WERI-Rb-1 (cell line): ENCODE results near the gene CTPS1.

Source experiments
- DNase-seq: peaks from one replicate; pipeline ENCODE4 v3.0.0-alpha.2; 2020
- H3K27ac ChIP-seq: fragments of 250-450 bp; sonication (Bioruptor Pico); 2 replicates; pipeline ENCODE4 v1.5.1; 2020; ENCODE audit warnings: mild to moderate bottlenecking, moderate library complexity
- H3K27me3 ChIP-seq: fragments of 250-450 bp; sonication (Bioruptor Pico); 2 replicates; pipeline ENCODE4 v1.5.1; 2021; ENCODE audit warnings: mild to moderate bottlenecking, low read depth, moderate library complexity; ENCODE audit not compliant: insufficient read depth, severe bottlenecking
- H3K36me3 ChIP-seq: fragments of 250-450 bp; sonication (Bioruptor Pico); 2 replicates; pipeline ENCODE4 v1.5.1; 2020; ENCODE audit warnings: mild to moderate bottlenecking, moderate library complexity
- H3K4me3 ChIP-seq: 2 replicates; pipeline ENCODE4 v1.5.1; 2011; ENCODE audit warnings: low read depth, mild to moderate bottlenecking, control low read depth, low read length
- H3K9me3 ChIP-seq: fragments of 250-450 bp; sonication (Bioruptor Pico); 2 replicates; pipeline ENCODE4 v1.5.1; 2021; ENCODE audit warnings: mild to moderate bottlenecking, moderate library complexity; ENCODE audit not compliant: severe bottlenecking
- TF ChIP-seq, protein P1 (sequence below): IDR thresholded peaks from 2 replicates; pipeline ENCODE4 v1.5.1; 2011; ENCODE audit warnings: low read depth, mild to moderate bottlenecking, control low read depth, inconsistent platforms, low read length

The CTPS1 gene

DNA sequence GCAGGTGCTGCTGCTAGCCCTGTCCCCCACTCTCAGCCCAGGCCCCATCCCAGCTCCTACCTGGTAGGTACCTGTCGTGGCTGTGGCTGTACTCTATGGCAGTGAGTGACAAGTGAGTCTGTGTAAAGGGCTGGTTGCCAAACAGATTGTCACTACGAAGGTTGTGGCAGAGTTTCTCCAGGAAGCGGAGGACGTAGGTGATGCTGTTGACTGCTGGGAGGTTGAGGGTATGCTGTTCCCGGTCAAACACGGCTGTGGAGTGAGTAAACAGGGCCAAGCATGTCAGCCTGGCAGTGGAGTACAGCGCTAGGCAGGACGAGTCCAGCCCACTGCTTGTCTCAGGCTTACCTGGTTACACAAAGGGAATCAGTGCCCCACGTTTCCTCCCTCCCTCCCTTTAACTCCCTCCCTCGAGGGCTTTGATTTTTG lies 66.9 kb downstream of the CTPS1 start:
- no peak for DNase-seq
- Histone ChIP-seq H3K9me3 (no peaks in the 10 kb centered on the region), H3K36me3 (peaks cover 78% of the 10 kb centered on the region), H3K27me3 (no peaks in the 10 kb centered on the region), H3K27ac (no peak overlapping the region), H3K4me3 (no peak overlapping the region)
- TF ChIP-seq, protein P1, sequence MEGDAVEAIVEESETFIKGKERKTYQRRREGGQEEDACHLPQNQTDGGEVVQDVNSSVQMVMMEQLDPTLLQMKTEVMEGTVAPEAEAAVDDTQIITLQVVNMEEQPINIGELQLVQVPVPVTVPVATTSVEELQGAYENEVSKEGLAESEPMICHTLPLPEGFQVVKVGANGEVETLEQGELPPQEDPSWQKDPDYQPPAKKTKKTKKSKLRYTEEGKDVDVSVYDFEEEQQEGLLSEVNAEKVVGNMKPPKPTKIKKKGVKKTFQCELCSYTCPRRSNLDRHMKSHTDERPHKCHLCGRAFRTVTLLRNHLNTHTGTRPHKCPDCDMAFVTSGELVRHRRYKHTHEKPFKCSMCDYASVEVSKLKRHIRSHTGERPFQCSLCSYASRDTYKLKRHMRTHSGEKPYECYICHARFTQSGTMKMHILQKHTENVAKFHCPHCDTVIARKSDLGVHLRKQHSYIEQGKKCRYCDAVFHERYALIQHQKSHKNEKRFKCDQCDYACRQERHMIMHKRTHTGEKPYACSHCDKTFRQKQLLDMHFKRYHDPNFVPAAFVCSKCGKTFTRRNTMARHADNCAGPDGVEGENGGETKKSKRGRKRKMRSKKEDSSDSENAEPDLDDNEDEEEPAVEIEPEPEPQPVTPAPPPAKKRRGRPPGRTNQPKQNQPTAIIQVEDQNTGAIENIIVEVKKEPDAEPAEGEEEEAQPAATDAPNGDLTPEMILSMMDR: no peak

DNA sequence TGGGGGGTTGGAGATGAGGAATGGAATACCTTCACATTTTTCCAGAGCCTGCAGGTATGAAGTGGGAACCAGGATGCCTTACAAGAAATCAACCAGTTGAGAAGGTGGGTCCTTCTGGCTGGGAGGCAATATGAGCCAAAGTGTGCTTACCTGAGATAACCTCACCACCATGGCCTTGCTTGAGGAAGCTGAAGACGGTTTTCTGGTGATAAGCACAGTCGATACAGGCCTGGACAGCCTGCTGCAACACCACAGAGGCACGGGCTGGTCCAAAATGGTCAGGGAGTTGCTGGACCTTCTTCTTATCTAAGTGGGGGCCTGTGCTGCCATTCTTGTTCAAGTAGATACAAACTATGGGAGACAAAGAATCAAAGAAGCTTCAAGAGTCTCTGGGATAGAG lies 69.0 kb downstream of the CTPS1 start:
- Histone ChIP-seq H3K36me3 (peaks cover 71% of the 10 kb centered on the region), H3K27ac (no peak overlapping the region), H3K9me3 (no peaks in the 10 kb centered on the region), H3K27me3 (no peaks in the 10 kb centered on the region), H3K4me3 (no peak overlapping the region)
- DNase-seq: no peak
- TF ChIP-seq, protein P1: no peak

DNA sequence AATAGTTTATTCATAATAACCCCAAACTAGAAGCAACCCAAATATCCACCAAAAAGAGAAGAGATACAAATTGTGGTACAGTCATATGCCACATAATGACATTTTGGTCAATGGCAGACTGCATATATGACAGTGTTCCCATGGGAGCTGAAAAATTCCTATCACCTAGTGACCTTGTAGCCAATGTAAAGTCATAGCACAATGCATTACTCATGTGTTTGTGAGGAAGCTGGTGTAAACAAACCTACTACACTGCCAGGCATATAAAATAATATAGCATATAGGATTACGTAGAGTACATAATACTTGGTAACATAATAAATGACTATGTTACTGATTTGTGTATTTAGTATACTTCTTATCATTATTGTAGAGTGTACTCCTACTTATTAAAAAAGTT lies 71.5 kb downstream of the CTPS1 start:
- Histone ChIP-seq H3K27me3 (no peaks in the 10 kb centered on the region), H3K36me3 (peaks cover 67% of the 10 kb centered on the region), H3K9me3 (no peaks in the 10 kb centered on the region), H3K4me3 (no peak overlapping the region), H3K27ac (no peak overlapping the region)
- no peak for DNase-seq
- TF ChIP-seq, protein P1: no peak

DNA sequence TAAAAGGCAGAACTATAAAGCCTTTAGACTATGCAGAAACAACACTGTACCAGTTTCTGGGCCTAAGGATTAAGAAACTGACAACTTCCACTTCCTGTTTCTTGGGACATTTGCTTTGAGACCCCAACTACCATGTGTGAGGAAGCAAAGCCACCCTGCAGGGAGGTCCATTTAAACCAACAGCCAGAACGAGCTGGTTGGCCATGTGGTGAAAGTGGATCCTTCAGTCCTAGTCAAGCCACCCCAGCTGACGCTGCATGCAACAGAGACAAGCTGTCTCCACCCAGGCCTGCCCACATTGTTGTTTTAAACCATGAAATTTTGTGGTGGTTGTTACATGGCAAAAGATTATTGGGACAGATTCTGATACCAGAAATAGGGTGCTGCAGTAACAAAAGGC lies 73.8 kb downstream of the CTPS1 start:
- no peak for DNase-seq
- H3K4me3 ChIP-seq: no peak overlapping the region
- no peaks in the 10 kb centered on the region for H3K9me3 ChIP-seq
- TF ChIP-seq, protein P1: no peak
- peaks cover 61% of the 10 kb centered on the region for H3K36me3 ChIP-seq
- H3K27ac ChIP-seq: no peak overlapping the region
- H3K27me3 ChIP-seq: no peaks in the 10 kb centered on the region

DNA sequence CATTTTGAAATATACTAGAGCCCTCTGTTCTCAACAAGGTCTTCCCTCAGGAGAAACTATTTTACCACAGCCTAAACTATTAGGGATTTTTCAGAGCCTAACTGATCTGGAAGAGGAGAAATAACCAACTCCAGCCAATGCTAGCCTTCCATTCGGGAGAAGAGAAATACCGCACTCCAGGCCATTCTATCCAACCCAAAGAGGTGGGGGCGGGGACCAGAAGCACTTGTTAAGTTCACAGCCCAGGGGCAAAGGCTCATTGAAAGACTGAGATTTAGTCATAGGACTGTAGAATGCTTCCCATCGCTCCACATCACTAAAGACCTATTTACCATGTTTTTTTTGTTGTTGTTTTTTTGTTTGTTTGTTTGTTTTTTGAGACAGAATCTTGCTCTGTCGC lies 77.4 kb downstream of the CTPS1 start:
- Histone ChIP-seq H3K9me3 (no peaks in the 10 kb centered on the region), H3K27ac (no peak overlapping the region), H3K36me3 (peaks cover 68% of the 10 kb centered on the region), H3K4me3 (no peak overlapping the region), H3K27me3 (no peaks in the 10 kb centered on the region)
- TF ChIP-seq, protein P1: no peak
- DNase-seq: no peak
